Dermis lymphatic vessel endothelial cell (primary cell): Measurements from ENCODE around the gene ACSM3. TPM values are rescaled to one million over a fixed set of nuclear protein-coding genes. Genes with fewer than 3 reads are reported as not detected.

Source experiments
- total RNA-seq: library from RNA; depleted of rRNA; stranded (reverse); fragments of >200 nt; gene quantifications from 2 replicates; pipeline ENCODE4 v1.2.1, GENCODE V29; 2014

Gene ACSM3
- not detected in 2 replicates for total RNA-seq

DNA sequence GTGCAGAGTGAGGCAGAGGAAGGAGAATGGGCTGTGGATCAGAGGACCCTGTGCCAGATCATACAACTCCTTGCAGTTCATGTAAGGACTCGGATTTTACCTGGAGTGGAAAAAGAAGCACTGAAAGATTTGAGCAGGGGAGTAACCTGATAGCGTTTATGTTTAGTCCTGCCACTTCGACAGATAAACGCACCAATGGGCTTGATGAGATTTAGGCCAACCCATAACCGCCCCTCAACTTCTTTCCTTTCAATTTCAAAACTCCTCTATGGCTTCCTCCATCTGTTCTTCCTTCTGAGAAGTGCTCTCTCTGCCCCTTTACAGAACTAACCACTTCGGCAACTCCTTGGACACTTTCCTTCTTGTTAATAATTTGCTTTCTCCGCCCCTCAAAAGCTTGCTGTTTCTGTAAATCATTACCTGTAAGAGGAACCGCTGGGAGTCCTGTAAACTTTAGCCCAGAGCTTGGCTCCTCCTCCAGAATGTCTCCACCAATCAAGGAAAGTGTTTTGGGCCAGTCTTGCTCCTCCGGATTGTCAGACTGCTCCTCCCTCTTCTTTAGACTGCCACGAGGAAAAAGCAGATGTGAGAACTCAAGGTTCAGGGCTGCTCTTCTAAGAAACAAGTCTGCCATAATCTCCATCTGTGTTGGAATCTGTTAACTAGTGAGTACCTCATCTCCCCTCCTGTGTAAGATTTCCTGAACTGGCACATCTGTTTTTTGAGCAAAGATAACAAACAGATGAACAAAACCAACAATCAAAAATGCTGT lies at the start of gene ACSM3:
Gene ACSM3 (plus strand): TSS at position 554 of the 772 bp plus-strand sequence. CDS start 6,021 bp downstream, outside the sequence.

DNA sequence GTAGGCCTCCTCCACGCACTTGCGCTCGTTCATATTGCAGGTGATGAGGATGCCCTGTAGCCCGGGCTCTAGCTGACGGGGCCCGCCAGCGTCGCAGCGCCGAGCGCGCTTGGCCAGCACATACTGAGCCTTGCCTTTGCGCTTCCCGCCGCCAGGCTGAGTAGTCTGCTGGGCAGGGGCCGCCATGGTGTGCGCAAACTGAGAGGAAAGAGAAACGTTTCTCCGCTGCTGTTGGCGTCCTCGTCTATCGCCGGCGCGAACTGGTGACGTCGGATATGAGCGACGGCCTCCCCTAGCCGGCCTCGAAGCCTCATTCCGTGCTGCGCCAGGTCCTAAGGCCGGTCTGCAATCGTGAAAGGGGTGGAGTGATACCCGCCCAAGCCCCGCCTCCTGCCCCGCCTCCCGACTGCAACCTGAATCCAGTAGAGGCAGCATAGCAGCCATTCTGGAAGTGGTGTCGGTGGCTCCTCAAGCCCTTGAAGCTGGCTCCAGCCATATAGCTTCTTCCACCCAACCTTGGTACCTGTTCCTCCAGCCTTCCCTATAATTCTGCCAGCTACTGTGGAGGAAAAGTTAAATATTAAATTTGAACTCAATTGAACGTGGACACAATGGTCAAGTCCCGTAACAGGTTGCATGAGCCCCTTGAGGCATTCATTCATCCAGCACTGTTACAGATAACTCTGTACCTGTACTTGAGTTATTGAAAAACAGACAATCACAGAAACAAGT lies 22.1 kb upstream of the ACSM3 start, which contains the start of gene THUMPD1:
Gene THUMPD1 (minus strand): TSS at position 265 of the 732 bp plus-strand sequence. CDS start 79 bp downstream, at position 186.

DNA sequence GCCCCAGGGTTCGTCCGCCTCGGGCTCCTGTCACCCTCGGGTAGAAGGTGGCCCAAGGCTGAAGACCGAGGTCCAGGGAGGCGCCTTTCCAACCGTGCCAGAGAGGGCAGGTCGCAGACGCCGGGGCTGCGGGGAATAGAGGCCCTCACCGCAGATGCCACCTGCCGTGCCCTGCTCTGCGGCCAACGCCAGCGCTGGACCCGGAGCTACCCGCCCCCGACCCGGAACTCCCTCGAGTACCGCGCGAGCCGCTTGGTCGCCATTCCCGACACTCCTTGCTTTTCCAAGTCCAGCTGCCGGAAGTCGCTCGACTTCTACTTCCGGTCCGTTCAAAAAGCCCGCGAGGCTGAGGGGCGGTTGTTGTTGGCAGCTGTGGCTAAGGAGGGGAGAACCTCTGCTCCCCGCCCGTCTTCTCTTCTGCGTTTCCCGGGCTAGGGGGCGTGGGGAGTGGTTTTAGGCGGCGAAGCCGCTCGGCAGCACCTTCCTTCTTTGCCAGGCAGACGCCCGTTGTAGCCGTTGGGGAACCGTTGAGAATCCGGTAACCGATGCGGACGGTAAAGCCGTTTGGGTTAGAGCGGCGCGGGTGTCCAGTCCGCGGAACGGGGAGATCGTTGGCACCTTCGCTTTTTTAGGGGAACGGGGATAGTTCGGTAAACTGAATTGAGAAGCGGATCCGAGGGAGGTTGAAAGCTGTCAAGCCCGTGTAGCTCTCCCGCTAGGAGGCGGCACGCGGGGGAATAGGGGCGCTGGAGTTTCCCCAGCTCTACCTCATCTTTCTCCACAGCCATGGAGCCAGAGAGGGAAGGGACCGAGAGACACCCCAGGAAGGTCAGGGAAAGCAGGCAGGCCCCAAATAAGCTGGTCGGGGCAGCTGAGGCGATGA lies 42.6 kb downstream of the ACSM3 start, which contains the start of the genes ERI2 and REXO5:
Gene ERI2 (minus strand): TSS at position 305 of the 883 bp plus-strand sequence. CDS start 42 bp downstream, at position 263.
Gene REXO5 (plus strand): TSS at position 360 of the 883 bp plus-strand sequence. CDS start 427 bp downstream, at position 787.

Other genes with a start within 250 kb of the ACSM3 start
- gene ACSM2B, start 187.6 kb upstream of the ACSM3 start, total RNA-seq = 0.43 TPM in 2 replicates
- gene ACSM1, start 66.3 kb upstream of the ACSM3 start, total RNA-seq = 0.09 TPM in 1 of 2 replicates, not detected in the other
- gene THUMPD1, start 22.2 kb upstream of the ACSM3 start, total RNA-seq = 76.0 and 84.6 TPM in 2 replicates
- gene ERI2, start 42.5 kb downstream of the ACSM3 start, total RNA-seq = 11.4 and 13.9 TPM in 2 replicates
- 2.2 and 3.7 TPM in 2 replicates for gene REXO5, start 42.5 kb downstream of the ACSM3 start, total RNA-seq
- gene DCUN1D3, start 136.3 kb downstream of the ACSM3 start, total RNA-seq = 17.1 and 20.2 TPM in 2 replicates
- 45.2 and 54.7 TPM in 2 replicates for gene LYRM1, start 136.8 kb downstream of the ACSM3 start, total RNA-seq